Measurements from ENCODE around the gene SHOX. TPM values are rescaled to one million over a fixed set of nuclear protein-coding genes. Genes with fewer than 3 reads are reported as not detected.
A peak's percentile ranks its signal among the peaks of the same experiment; 100 is the strongest.
"Not testable (repeated sequence)": the region's sequence is repeated elsewhere in the genome, so short reads cannot be mapped to it uniquely, and the experiment has no call there.

Gene SHOX
- total RNA-seq, 2 experiments from 2014 or later: not detected

- Mint-ChIP-seq H3K36me3 (no peaks in the 10 kb centered on the region), H3K4me1 (peaks cover 2% of the 10 kb centered on the region), H3K4me3 (no peak overlapping the region), H3K27ac (no peak overlapping the region), H3K27me3 (peaks cover 20% of the 10 kb centered on the region), H3K9me3 (peaks cover 5% of the 10 kb centered on the region)
- DNase-seq: no peak
- POLR2A ChIA-PET: no interaction called here
- no peak for ATAC-seq (ENCODE audit: low read depth)
Observed at GRCh38 chrX:617401-617800, 13.2 kb upstream of the SHOX start.

GRCh38 chrX:617891-618290 is 12.7 kb upstream of the SHOX start:
- DNase-seq (no peak), ATAC-seq (ENCODE audit: low read depth) (no peak)
- Mint-ChIP-seq H3K27ac (peak overlapping the region; percentile 42), H3K9me3 (peaks cover 5% of the 10 kb centered on the region), H3K4me1 (peaks cover 2% of the 10 kb centered on the region), H3K36me3 (no peaks in the 10 kb centered on the region), H3K4me3 (no peak overlapping the region), H3K27me3 (peaks cover 25% of the 10 kb centered on the region)
- POLR2A ChIA-PET: no interaction called here

- POLR2A ChIA-PET; H3K36me3 Mint-ChIP-seq; H3K4me3 Mint-ChIP-seq; H3K4me1 Mint-ChIP-seq; ATAC-seq (ENCODE audit: low read depth); DNase-seq; H3K9me3 Mint-ChIP-seq: not testable (repeated sequence)
- H3K27me3 Mint-ChIP-seq: peaks cover 29% of the 10 kb centered on the region
- peak overlapping the region; percentile 42 for H3K27ac Mint-ChIP-seq
Observed at GRCh38 chrX:618304-618703, 12.3 kb upstream of the SHOX start.

GRCh38 chrX:618761-619450 is 11.7 kb upstream of the SHOX start:
- ATAC-seq (ENCODE audit: low read depth) (no peak), DNase-seq (no peak)
- Mint-ChIP-seq H3K9me3 (peaks cover 5% of the 10 kb centered on the region), H3K27ac (no peak overlapping the region), H3K27me3 (peaks cover 34% of the 10 kb centered on the region), H3K36me3 (no peaks in the 10 kb centered on the region), H3K4me1 (peaks cover 5% of the 10 kb centered on the region), H3K4me3 (no peak overlapping the region)
- POLR2A ChIA-PET: no interaction called here

GRCh38 chrX:619451-619811 is 11.2 kb upstream of the SHOX start:
- Mint-ChIP-seq H3K36me3 (no peaks in the 10 kb centered on the region), H3K4me3 (no peak overlapping the region), H3K27ac (no peak overlapping the region), H3K4me1 (peaks cover 5% of the 10 kb centered on the region), H3K9me3 (peaks cover 5% of the 10 kb centered on the region), H3K27me3 (peaks cover 38% of the 10 kb centered on the region)
- ATAC-seq (ENCODE audit: low read depth): no peak
- POLR2A ChIA-PET: no interaction called here
- DNase-seq: no peak

- peaks cover 5% of the 10 kb centered on the region for H3K9me3 Mint-ChIP-seq
- no peak overlapping the region for H3K27ac Mint-ChIP-seq
- peaks cover 42% of the 10 kb centered on the region for H3K27me3 Mint-ChIP-seq
- DNase-seq (no peak), ATAC-seq (ENCODE audit: low read depth) (no peak)
- POLR2A ChIA-PET: no interaction called here
- H3K4me1 Mint-ChIP-seq: peaks cover 5% of the 10 kb centered on the region
- H3K36me3 Mint-ChIP-seq: no peaks in the 10 kb centered on the region
- H3K4me3 Mint-ChIP-seq: no peak overlapping the region
Observed at GRCh38 chrX:619812-620531, 10.6 kb upstream of the SHOX start.

GRCh38 chrX:621705-622503 is 8.7 kb upstream of the SHOX start:
- no peak for DNase-seq
- peaks cover 1% of the 10 kb centered on the region for H3K36me3 Mint-ChIP-seq
- peaks cover 58% of the 10 kb centered on the region for H3K27me3 Mint-ChIP-seq
- no peak overlapping the region for H3K27ac Mint-ChIP-seq
- H3K4me1 Mint-ChIP-seq: peaks cover 5% of the 10 kb centered on the region
- H3K9me3 Mint-ChIP-seq: peaks cover 5% of the 10 kb centered on the region
- no peak overlapping the region for H3K4me3 Mint-ChIP-seq
- ATAC-seq (ENCODE audit: low read depth): no peak
- POLR2A ChIA-PET: no interaction called here

- POLR2A ChIA-PET, H3K4me1 Mint-ChIP-seq: not testable (repeated sequence)
Observed at GRCh38 chrX:622802-623201, 7.8 kb upstream of the SHOX start.

GRCh38 chrX:623268-623598 is 7.4 kb upstream of the SHOX start:
- H3K4me3 Mint-ChIP-seq: no peak overlapping the region
- peaks cover 71% of the 10 kb centered on the region for H3K27me3 Mint-ChIP-seq

More at GRCh38 chrX:622802-623201, 7.8 kb upstream of the SHOX start:
- not testable (repeated sequence) for H3K36me3 Mint-ChIP-seq; H3K9me3 Mint-ChIP-seq; H3K4me3 Mint-ChIP-seq; H3K27ac Mint-ChIP-seq; DNase-seq; ATAC-seq (ENCODE audit: low read depth)
- peaks cover 67% of the 10 kb centered on the region for H3K27me3 Mint-ChIP-seq

GRCh38 chrX:623599-624315 is 6.8 kb upstream of the SHOX start:
- DNase-seq: no peak
- Mint-ChIP-seq H3K4me1 (peaks cover 4% of the 10 kb centered on the region), H3K9me3 (no peaks in the 10 kb centered on the region), H3K27ac (no peak overlapping the region), H3K4me3 (no peak overlapping the region), H3K27me3 (peaks cover 71% of the 10 kb centered on the region), H3K36me3 (peaks cover 1% of the 10 kb centered on the region)
- no peak for ATAC-seq (ENCODE audit: low read depth)
- POLR2A ChIA-PET: no interaction called here

More at GRCh38 chrX:623268-623598, 7.4 kb upstream of the SHOX start:
- ATAC-seq (ENCODE audit: low read depth) (no peak), DNase-seq (no peak)
- Mint-ChIP-seq H3K36me3 (peaks cover 1% of the 10 kb centered on the region), H3K9me3 (peaks cover 3% of the 10 kb centered on the region), H3K27ac (peak overlapping the region; percentile 13), H3K4me1 (peaks cover 5% of the 10 kb centered on the region)
- POLR2A ChIA-PET: no interaction called here

GRCh38 chrX:625137-625691 is 5.4 kb upstream of the SHOX start:
- ATAC-seq (ENCODE audit: low read depth): no peak
- H3K4me1 Mint-ChIP-seq: peaks cover 4% of the 10 kb centered on the region
- H3K9me3 Mint-ChIP-seq: no peaks in the 10 kb centered on the region
- no peak overlapping the region for H3K27ac Mint-ChIP-seq
- H3K4me3 Mint-ChIP-seq: no peak overlapping the region
- no peak for DNase-seq
- peaks cover 81% of the 10 kb centered on the region for H3K27me3 Mint-ChIP-seq
- POLR2A ChIA-PET: no interaction called here
- H3K36me3 Mint-ChIP-seq: peaks cover 1% of the 10 kb centered on the region

GRCh38 chrX:626047-626446 is 4.5 kb upstream of the SHOX start:
- ATAC-seq (ENCODE audit: low read depth); DNase-seq; H3K9me3 Mint-ChIP-seq; H3K36me3 Mint-ChIP-seq; POLR2A ChIA-PET; H3K27ac Mint-ChIP-seq; H3K4me3 Mint-ChIP-seq; H3K4me1 Mint-ChIP-seq: not testable (repeated sequence)
- H3K27me3 Mint-ChIP-seq: peaks cover 81% of the 10 kb centered on the region
